Activated naive CD8-positive, alpha-beta T cell (primary cell): Measurements from ENCODE around the gene PSMD12.
"Not testable (repeated sequence)": the region's sequence is repeated elsewhere in the genome, so short reads cannot be mapped to it uniquely, and the experiment has no call there.

Experiments used
- H3K27ac Mint-ChIP-seq: one replicate; pipeline ENCODE4 v1.8.0; 2021; ENCODE audit warnings: mixed read lengths
- H3K27me3 Mint-ChIP-seq: one replicate; pipeline ENCODE4 v1.8.0; 2021; ENCODE audit warnings: mixed read lengths
- H3K36me3 Mint-ChIP-seq: one replicate; pipeline ENCODE4 v1.8.0; 2021; ENCODE audit warnings: mixed read lengths
- H3K4me1 Mint-ChIP-seq: one replicate; pipeline ENCODE4 v1.8.0; 2021; ENCODE audit warnings: low read depth, mixed read lengths
- H3K4me3 Mint-ChIP-seq: one replicate; pipeline ENCODE4 v1.8.0; 2021; ENCODE audit warnings: mild to moderate bottlenecking, mixed read lengths
- H3K9me3 Mint-ChIP-seq: one replicate; pipeline ENCODE4 v1.8.0; 2021; ENCODE audit warnings: low read depth, mixed read lengths

The PSMD12 gene

GRCh38 chr17:67316781-67317180 is 49.6 kb downstream of the PSMD12 start:
- H3K27me3 Mint-ChIP-seq: no peaks in the 10 kb centered on the region
- H3K27ac Mint-ChIP-seq: no peak overlapping the region
- no peak overlapping the region for H3K4me3 Mint-ChIP-seq
- no peaks in the 10 kb centered on the region for H3K4me1 Mint-ChIP-seq
- no peaks in the 10 kb centered on the region for H3K36me3 Mint-ChIP-seq
- no peaks in the 10 kb centered on the region for H3K9me3 Mint-ChIP-seq

GRCh38 chr17:67315865-67316264 is 50.5 kb downstream of the PSMD12 start:
- no peaks in the 10 kb centered on the region for H3K27me3 Mint-ChIP-seq
- H3K36me3 Mint-ChIP-seq: no peaks in the 10 kb centered on the region
- no peaks in the 10 kb centered on the region for H3K9me3 Mint-ChIP-seq
- no peak overlapping the region for H3K4me3 Mint-ChIP-seq
- H3K27ac Mint-ChIP-seq: no peak overlapping the region
- H3K4me1 Mint-ChIP-seq: no peaks in the 10 kb centered on the region

GRCh38 chr17:67312265-67312664 is 54.1 kb downstream of the PSMD12 start:
- no peaks in the 10 kb centered on the region for H3K36me3 Mint-ChIP-seq
- no peaks in the 10 kb centered on the region for H3K4me1 Mint-ChIP-seq
- H3K4me3 Mint-ChIP-seq: no peak overlapping the region
- no peaks in the 10 kb centered on the region for H3K9me3 Mint-ChIP-seq
- no peak overlapping the region for H3K27ac Mint-ChIP-seq
- H3K27me3 Mint-ChIP-seq: no peaks in the 10 kb centered on the region

- no peaks in the 10 kb centered on the region for H3K4me1 Mint-ChIP-seq
- no peak overlapping the region for H3K4me3 Mint-ChIP-seq
- no peak overlapping the region for H3K27ac Mint-ChIP-seq
- no peaks in the 10 kb centered on the region for H3K9me3 Mint-ChIP-seq
- no peaks in the 10 kb centered on the region for H3K36me3 Mint-ChIP-seq
- H3K27me3 Mint-ChIP-seq: no peaks in the 10 kb centered on the region
These were observed 54.8 kb downstream of the PSMD12 start for GRCh38 chr17:67311575-67311974.

- H3K27me3 Mint-ChIP-seq: no peaks in the 10 kb centered on the region
- H3K27ac Mint-ChIP-seq: no peak overlapping the region
- H3K9me3 Mint-ChIP-seq: no peaks in the 10 kb centered on the region
- no peak overlapping the region for H3K4me3 Mint-ChIP-seq
- no peaks in the 10 kb centered on the region for H3K36me3 Mint-ChIP-seq
- H3K4me1 Mint-ChIP-seq: no peaks in the 10 kb centered on the region
These were observed 56.0 kb downstream of the PSMD12 start for GRCh38 chr17:67310406-67310805.

- H3K27me3 Mint-ChIP-seq, H3K27ac Mint-ChIP-seq, H3K4me1 Mint-ChIP-seq, H3K36me3 Mint-ChIP-seq, H3K4me3 Mint-ChIP-seq, H3K9me3 Mint-ChIP-seq: not testable (repeated sequence)
These were observed 60.7 kb downstream of the PSMD12 start for GRCh38 chr17:67305446-67306235.

GRCh38 chr17:67297454-67297960 is 68.9 kb downstream of the PSMD12 start:
- Mint-ChIP-seq H3K27ac (no peak overlapping the region), H3K36me3 (no peaks in the 10 kb centered on the region), H3K9me3 (no peaks in the 10 kb centered on the region), H3K4me1 (no peaks in the 10 kb centered on the region), H3K27me3 (no peaks in the 10 kb centered on the region), H3K4me3 (no peak overlapping the region)

GRCh38 chr17:67294451-67295199 is 71.8 kb downstream of the PSMD12 start:
- Mint-ChIP-seq H3K4me1 (no peaks in the 10 kb centered on the region), H3K27me3 (no peaks in the 10 kb centered on the region), H3K27ac (no peak overlapping the region), H3K9me3 (no peaks in the 10 kb centered on the region), H3K36me3 (no peaks in the 10 kb centered on the region), H3K4me3 (no peak overlapping the region)

- Mint-ChIP-seq H3K4me1 (no peaks in the 10 kb centered on the region), H3K27me3 (no peaks in the 10 kb centered on the region), H3K9me3 (no peaks in the 10 kb centered on the region), H3K27ac (no peak overlapping the region), H3K36me3 (no peaks in the 10 kb centered on the region), H3K4me3 (peak overlapping the region; percentile 44)
These were observed 72.8 kb downstream of the PSMD12 start for GRCh38 chr17:67293251-67294203.

- Mint-ChIP-seq H3K9me3 (no peaks in the 10 kb centered on the region), H3K36me3 (no peaks in the 10 kb centered on the region), H3K4me1 (no peaks in the 10 kb centered on the region), H3K4me3 (no peak overlapping the region), H3K27ac (no peak overlapping the region), H3K27me3 (no peaks in the 10 kb centered on the region)
These were observed 75.6 kb downstream of the PSMD12 start for GRCh38 chr17:67290711-67291291.

GRCh38 chr17:67290244-67290643 is 76.1 kb downstream of the PSMD12 start:
- no peaks in the 10 kb centered on the region for H3K27me3 Mint-ChIP-seq
- no peaks in the 10 kb centered on the region for H3K4me1 Mint-ChIP-seq
- no peaks in the 10 kb centered on the region for H3K9me3 Mint-ChIP-seq
- H3K27ac Mint-ChIP-seq: no peak overlapping the region
- H3K36me3 Mint-ChIP-seq: no peaks in the 10 kb centered on the region
- no peak overlapping the region for H3K4me3 Mint-ChIP-seq

GRCh38 chr17:67289181-67289876 is 77.0 kb downstream of the PSMD12 start:
- H3K27me3 Mint-ChIP-seq: no peaks in the 10 kb centered on the region
- no peaks in the 10 kb centered on the region for H3K4me1 Mint-ChIP-seq
- no peaks in the 10 kb centered on the region for H3K36me3 Mint-ChIP-seq
- no peaks in the 10 kb centered on the region for H3K9me3 Mint-ChIP-seq
- H3K27ac Mint-ChIP-seq: no peak overlapping the region
- H3K4me3 Mint-ChIP-seq: no peak overlapping the region
